OCI-LY7 (cell line): Measurements from ENCODE around the gene GFRA4. TPM values are rescaled to one million over a fixed set of nuclear protein-coding genes. Genes with fewer than 3 reads are reported as not detected.

Experiments used
- BruUV-seq: library from RNA; stranded (reverse); fragments of 400-500 nt; replicated peaks from 2 replicates; lab custom pipeline; 2021; lab: Mats Ljungman, UMichigan
- CTCF ChIA-PET: fragments of 300-600 bp; sonication (Branson Sonifier 250); formaldehyde crosslinking; loops from one replicate; lab custom pipeline; 2022; ENCODE audit warnings: antibody characterized with exemption; ENCODE audit not compliant: unreplicated experiment; lab: Charles Lee
- POLR2A ChIA-PET: fragments of 300-600 bp; sonication (Branson Sonifier 250); formaldehyde crosslinking; loops from one replicate; lab custom pipeline; 2022; ENCODE audit warnings: antibody characterized with exemption; lab: Charles Lee
- DNase-seq: peaks from one replicate; pipeline ENCODE4 v3.0.0-alpha.2; 2015; ENCODE audit warnings: low spot score
- H2AFZ ChIP-seq: fragments of 200-600 bp; sonication (generic), shearing (Covaris generic); 2 replicates; pipeline ENCODE4 v1.6.1; 2014; ENCODE audit warnings: mild to moderate bottlenecking, antibody characterized with exemption, low read length, moderate library complexity
- H3K27ac ChIP-seq: fragments of 200-600 bp; sonication (generic); 2 replicates; pipeline ENCODE4 v1.5.1; 2014; ENCODE audit warnings: mixed run types, low read depth, mild to moderate bottlenecking, moderate library complexity, low read length, inconsistent platforms; ENCODE audit not compliant: poor library complexity, severe bottlenecking
- H3K36me3 ChIP-seq: fragments of 200-600 bp; sonication (generic); 2 replicates; pipeline ENCODE4 v1.6.1; 2014; ENCODE audit warnings: mild to moderate bottlenecking, antibody characterized with exemption, low read length, moderate library complexity, mixed read lengths; ENCODE audit not compliant: insufficient read depth
- H3K4me1 ChIP-seq: fragments of 200-600 bp; sonication (generic); 2 replicates; pipeline ENCODE4 v1.5.1; 2014; ENCODE audit warnings: mild to moderate bottlenecking, low read length; ENCODE audit not compliant: insufficient read depth, poor library complexity, severe bottlenecking
- H3K4me2 ChIP-seq: fragments of 200-600 bp; sonication (generic); 2 replicates; pipeline ENCODE4 v1.6.1; 2014; ENCODE audit warnings: mild to moderate bottlenecking, low read length
- H3K4me3 ChIP-seq: fragments of 200-600 bp; sonication (generic); 2 replicates; pipeline ENCODE4 v1.5.1; 2014; ENCODE audit warnings: mild to moderate bottlenecking, low read depth, low read length; ENCODE audit not compliant: poor library complexity, severe bottlenecking
- H3K79me2 ChIP-seq: fragments of 200-600 bp; sonication (generic); 2 replicates; pipeline ENCODE4 v1.6.1; 2016; ENCODE audit warnings: low read depth, mild to moderate bottlenecking, low read length, moderate library complexity, mixed read lengths; ENCODE audit not compliant: insufficient read depth
- H3K9me2 ChIP-seq: fragments of 200-600 bp; sonication (generic); 2 replicates; pipeline ENCODE4 v1.6.1; 2016; ENCODE audit warnings: mild to moderate bottlenecking, low read length, mixed read lengths; ENCODE audit not compliant: insufficient read depth
- H3K9me3 ChIP-seq: fragments of 200-600 bp; sonication (generic); 2 replicates; pipeline ENCODE4 v1.6.1; 2014; ENCODE audit warnings: mild to moderate bottlenecking, mixed run types, low read length, mixed read lengths
- H4K20me1 ChIP-seq: fragments of 200-600 bp; sonication (generic); 2 replicates; pipeline ENCODE4 v1.6.1; 2014; ENCODE audit warnings: mild to moderate bottlenecking, antibody characterized with exemption, low read length, moderate library complexity, mixed read lengths; ENCODE audit not compliant: insufficient read depth
- CTCF ChIP-seq: fragments of 200-600 bp; sonication (generic); conservative IDR thresholded peaks from 2 replicates; pipeline ENCODE4 v1.5.1; 2014; ENCODE audit warnings: mild to moderate bottlenecking, antibody characterized with exemption, low read length, moderate library complexity, mixed read lengths
- EZH2phosphoT487 ChIP-seq: fragments of 200-600 bp; sonication (generic); IDR thresholded peaks from 2 replicates; pipeline ENCODE4 v1.6.1; 2018; ENCODE audit warnings: low read depth, borderline replicate concordance, mild to moderate bottlenecking, mixed run types, antibody characterized with exemption, low read length, moderate library complexity, mixed read lengths
- intact Hi-C: fragments of 100-400 bp; cut with micrococcal nuclease; formaldehyde crosslinking; loops from one replicate; pipeline ENCODE4 v1.10.0; 2022; ENCODE audit not compliant: unreplicated experiment
- total RNA-seq, 2 experiments: library from RNA; depleted of rRNA in 1 of 2; stranded (reverse); fragments of >200 nt in 1 of 2; shearing (Covaris generic) in 1 of 2; gene quantifications; 2 replicates each; pipeline ENCODE4 v1.2.3, GENCODE V29; 2014 to 2022

GFRA4 gene
- total RNA-seq, 2 experiments from 2014 or later, result not detected

GRCh38 chr20:3660262-3661059 is 2.7 kb downstream of the GFRA4 start:
- CTCF ChIA-PET, result no interaction called here
- Histone ChIP-seq H3K9me3 (no peaks in the 10 kb centered on the region), H3K4me2 (no peak overlapping the region), H3K36me3 (no peaks in the 10 kb centered on the region), H3K9me2 (no peaks in the 10 kb centered on the region), H3K4me3 (no peak overlapping the region), H3K79me2 (no peaks in the 10 kb centered on the region), H4K20me1 (peaks cover 4% of the 10 kb centered on the region; the same call in 1 of the 2 replicates), H3K4me1 (peaks cover 4% of the 10 kb centered on the region), H2AFZ (no peak overlapping the region), H3K27ac (no peak overlapping the region)
- DNase-seq, result no peak
- POLR2A ChIA-PET, result no interaction called here
- no TSS peak for BruUV-seq
- TF ChIP-seq CTCF, result no peak
- TF ChIP-seq EZH2phosphoT487, result no peak
- intact Hi-C loops, result no loop called here

DNA sequence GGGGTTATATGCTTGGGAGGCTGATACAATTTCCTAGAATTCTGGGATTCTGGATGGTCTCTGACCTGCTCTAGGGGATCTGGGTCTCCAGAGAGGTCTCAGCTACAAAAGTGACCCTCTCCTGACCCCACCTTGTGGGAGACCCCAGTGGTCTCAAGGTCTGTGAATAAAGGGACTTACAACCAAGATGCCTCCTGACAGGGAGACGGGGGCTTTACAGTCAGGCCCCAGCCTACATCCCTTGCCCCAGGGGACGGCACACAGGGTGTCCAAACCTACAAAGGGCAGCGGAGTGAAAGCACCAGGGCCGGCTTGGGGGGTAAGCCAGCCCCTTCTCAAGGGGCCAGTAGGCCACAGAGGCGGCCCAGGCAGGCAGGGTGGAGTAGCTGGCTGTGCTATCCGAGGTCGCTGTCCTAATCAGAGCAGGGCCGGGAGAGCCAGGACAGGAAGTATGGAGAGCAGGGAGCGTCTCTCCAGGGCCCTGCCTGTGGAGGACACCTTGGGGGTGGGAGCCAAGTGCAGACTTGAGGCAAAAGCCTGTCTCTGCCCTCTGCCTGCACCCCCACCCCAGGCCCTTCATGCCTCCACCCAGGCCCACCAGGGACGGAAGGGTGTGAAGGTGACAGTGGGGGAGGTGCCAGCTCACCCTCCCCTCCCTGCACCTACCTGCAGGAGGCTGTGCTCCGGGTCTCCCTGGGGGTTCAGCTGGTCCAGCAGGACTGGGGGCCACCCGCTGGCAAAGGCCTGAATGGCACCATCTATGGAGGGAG is 3.5 kb downstream of the GFRA4 start:
- BruUV-seq, result no TSS peak
- no peak for DNase-seq
- H3K4me1 ChIP-seq, result peaks cover 4% of the 10 kb centered on the region
- intact Hi-C loops, result loop anchor here (10.0 kb wide), 1 partner anchor 55 kb away; the partner anchor contains the start of gene SIGLEC1
- no peak overlapping the region for H3K4me3 ChIP-seq
- H3K9me2 ChIP-seq, result no peaks in the 10 kb centered on the region
- H3K9me3 ChIP-seq, result no peaks in the 10 kb centered on the region
- H3K36me3 ChIP-seq, result no peaks in the 10 kb centered on the region
- POLR2A ChIA-PET, result interaction anchor here (0.6 kb wide), 2 partner anchors 29 to 116 kb away, joined by 3 to 4 read pairs; no protein-coding TSS in a partner anchor
- peak overlapping the region; percentile 7; the same call in 1 of the 2 replicates for H2AFZ ChIP-seq
- TF ChIP-seq EZH2phosphoT487 (no peak), CTCF (no peak)
- no peaks in the 10 kb centered on the region for H3K79me2 ChIP-seq
- no peak overlapping the region for H3K4me2 ChIP-seq
- CTCF ChIA-PET, result no interaction called here
- H4K20me1 ChIP-seq, result peaks cover 4% of the 10 kb centered on the region; the same call in 1 of the 2 replicates
- H3K27ac ChIP-seq, result no peak overlapping the region
